Medulla oblongata (tissue), 1 donor: ENCODE results near the gene PSIP1.
"Not testable (repeated sequence)": the region's sequence is repeated elsewhere in the genome, so short reads cannot be mapped to it uniquely, and the experiment has no call there.

Experiments used
- DNase-seq: peaks from one replicate; pipeline ENCODE4 v3.0.0-alpha.2; 2015; ENCODE audit errors: extremely low spot score

Gene PSIP1

DNA sequence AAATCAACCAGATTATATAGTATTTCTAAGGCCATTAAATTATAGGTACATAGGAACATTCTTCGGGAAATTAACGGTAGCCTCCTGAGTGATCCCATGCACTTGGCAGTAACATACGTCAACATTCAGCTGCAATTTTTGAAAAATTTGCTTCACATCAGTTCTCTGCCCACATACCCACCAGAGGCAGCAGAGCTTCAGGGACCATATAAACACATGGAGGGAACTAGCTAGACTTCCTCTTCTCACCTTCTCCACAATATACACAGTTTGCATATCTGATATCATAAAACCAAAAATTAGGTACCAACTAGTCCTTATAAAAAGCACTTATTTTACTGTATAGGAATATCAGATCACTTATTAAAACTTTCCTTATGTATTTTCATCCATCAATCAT lies 4.8 kb downstream of the PSIP1 start:
- no peak for DNase-seq

DNA sequence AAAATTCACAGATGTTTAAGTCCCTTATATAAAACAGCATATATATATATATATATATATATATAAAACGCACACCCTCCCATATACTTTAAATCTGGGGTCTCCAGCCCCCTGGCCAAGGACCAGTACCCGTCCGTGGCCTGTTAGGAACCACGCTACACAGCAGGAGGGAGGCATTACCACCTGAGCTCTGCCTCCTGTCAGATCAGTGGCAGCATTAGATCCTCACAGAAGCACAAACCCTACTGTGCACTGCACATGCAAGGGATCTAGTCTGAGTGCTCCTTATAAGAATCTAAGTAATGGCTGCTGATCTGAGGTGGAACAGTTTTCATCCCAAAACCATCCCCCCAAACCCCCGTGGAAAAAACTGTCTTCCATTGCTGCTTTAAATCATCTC lies 9.0 kb downstream of the PSIP1 start:
- no peak for DNase-seq

DNA sequence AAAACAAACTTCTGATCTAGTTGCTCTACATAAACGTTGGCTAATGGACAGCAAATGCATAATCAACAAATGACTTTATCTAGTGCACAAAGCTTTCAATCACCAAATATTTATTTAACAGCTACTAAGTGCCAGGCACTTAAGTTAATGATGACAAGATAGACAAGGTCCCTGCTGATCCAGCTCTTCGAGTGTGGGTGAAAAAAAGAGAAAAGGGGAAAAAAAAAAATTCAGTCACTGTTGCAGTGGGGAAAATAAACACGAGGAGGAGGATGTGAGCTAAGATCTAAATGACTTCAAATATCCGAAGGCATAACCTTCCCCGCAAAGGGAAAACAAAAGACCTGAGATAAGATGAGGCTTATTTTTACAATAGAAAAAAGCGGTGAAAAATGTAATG lies 9.6 kb downstream of the PSIP1 start:
- no peak for DNase-seq

DNA sequence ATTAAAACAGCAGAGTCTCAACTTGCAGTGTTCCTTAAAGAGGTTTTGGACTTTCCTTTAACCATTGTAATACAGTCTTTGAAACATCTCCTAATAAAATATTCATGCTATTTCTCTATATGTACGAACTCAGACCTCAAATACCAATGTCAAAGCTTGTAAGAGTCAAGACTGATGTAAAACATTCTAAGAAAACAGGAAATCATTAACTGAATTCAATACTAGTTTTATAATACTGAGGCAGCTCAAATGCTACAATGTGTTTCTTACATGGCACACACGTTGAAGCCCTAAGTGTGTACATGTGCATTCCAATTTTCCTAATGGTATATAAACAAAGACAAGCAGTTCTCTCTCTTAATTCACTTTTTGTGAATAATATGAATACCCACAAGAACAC lies 11.6 kb downstream of the PSIP1 start:
- DNase-seq = no peak

DNA sequence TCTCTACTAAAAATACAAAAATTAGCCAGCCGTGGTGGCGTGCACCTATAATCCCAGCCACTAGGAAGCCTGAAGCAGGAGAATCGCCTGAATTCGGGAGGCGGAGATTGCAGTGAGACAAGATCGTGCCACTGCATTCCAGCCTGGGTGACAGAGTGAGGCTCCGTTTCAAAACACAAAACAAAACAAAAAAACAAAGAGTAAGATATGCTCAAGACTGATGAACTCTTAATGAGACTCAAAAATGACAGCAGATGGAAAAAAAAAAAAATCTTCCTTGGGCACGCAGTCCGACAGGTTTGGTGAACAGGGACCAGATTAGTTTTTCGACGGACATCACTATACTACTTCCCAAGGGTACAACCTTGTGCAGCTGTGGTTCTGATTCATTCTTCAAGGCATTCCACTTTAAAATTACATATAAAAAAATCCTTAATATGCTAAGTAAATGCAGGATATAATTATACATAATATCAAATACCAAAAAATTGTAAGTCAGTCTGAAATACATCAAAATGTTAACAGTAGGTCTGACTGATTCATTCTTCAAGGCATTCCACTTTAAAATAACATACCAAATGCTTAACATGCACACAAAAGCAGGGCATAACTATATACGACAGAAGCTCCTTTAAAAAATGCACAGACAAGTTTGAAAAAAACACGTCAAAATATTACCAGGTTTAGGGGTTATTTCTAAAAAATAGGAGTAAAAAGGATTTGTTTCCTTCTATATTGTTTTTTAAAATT lies 12.3 kb downstream of the PSIP1 start:
- DNase-seq = no peak

DNA sequence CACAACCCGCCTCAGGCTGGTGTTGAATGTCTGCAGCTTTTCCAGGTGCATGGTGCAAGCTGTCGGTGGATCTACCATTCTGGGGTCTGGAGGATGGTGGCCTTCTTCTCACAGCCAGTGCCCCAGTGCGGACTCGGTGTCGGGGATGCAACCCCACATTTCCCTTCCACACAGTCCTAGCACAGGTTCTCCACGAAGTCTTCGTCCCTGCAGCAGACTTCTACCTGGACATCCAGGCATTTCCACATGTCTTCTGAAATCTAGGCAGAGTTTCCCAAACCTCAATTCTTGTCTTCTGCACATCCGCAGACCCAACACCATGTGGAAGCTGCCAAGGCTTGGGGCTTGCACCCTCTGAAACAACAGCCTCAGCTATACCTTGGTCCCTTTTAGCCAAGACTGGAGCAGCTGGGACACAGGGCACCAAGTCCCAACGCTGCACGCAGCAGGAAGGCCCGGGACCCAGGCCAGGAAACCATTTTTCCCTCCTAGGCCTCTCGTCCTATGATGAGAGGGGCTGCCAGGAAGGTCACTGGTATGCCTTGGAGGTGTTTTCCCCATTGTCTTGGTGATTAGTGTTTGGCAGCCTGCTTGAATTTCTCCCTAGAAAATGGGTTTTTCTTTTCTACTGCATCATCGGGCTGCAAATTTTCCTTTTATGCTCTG lies 18.2 kb downstream of the PSIP1 start:
- DNase-seq = no peak

DNA sequence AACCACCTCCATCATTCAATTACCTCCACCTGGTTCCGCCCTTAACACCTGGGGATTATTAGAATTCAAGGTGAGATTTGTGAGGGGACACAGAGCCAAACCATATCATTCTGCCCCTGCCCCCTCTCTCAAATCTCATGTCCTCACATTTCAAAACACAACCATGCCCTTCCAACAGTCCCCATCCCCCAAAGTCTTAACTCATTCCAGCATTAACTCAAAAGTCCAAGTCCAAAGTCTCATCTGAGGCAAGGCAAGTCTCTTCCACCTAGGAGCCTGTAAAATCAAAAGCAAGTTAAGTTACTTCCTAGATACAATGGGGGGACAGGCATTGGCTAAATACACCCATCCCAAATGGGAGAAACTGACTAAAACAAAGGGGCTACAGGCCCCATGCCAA lies 18.8 kb downstream of the PSIP1 start:
- no peak for DNase-seq

DNA sequence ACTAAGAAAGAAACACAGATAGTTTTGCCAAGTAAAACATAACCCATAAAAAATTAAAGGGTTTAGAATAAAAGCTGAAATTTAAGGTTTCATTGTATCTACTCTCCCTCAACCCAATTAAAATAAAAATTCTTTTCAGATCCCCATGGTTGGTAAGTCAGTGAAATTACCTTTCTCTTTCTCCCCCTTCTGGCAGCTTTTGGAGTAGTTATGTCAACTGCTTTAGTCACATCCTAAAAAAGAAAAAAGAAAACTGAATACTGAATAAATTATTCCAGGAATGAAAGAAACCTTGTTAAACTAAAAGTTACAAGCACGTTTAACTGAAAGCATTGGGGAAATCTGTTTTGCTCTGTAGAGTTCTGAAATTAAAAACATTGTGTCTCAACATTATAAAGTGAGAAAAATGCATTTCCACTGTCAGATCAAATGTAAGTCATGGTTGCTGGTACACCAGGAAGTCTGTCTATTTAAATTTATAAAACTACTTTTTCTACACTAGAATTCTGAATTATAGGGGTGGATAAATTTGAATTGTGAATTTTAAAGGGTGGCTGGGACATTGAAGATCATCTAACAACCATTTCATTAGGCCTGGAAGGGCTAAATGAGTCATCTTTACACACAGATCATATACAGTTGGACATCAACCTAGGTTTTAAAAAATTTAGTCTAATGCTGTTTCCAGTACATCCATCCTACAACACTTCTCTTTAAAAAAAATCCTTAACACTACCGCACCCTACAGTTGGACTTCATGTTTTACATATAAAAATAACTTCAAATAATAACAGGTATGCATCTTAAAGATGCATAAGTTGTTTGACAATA lies 24.7 kb downstream of the PSIP1 start:
- peak; percentile 46 for DNase-seq

DNA sequence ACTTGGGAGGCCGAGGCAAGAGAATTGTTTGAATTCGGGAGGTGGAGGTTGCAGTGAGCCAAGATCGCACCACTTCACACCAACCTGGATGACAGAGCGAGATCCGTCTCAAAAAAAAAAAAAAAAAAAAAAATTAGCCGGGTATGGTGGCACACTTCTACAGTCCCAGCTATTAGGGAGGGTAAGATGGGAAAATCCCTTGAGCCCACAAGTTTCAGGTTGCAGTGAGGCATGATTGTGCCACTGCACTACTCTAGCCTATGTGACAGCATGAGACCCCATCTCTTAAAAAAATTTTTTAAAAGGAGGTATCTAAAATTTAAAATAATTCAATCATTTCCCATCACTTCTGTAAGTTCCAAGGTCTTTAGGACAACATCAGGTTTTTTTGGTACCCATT lies 26.0 kb downstream of the PSIP1 start:
- DNase-seq = no peak

DNA sequence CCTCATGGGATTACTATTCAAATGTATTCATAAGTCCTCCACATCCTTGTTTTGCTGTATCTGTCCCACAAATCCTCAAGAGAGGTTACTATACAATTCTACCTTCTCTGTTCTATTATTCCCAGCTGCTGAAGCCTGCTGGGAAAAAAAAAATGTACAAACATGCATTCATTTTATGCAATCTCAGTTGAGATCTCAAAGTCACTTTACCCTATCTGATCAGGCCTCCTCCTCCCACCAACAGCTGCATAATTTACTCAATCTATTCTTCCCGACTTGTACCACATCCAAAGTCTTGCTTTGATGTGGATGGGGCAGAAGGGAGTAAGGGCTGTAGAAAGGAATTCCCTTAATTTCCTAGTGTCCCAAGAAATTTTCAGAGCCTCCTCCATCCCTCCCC lies 28.6 kb downstream of the PSIP1 start:
- no peak for DNase-seq

DNA sequence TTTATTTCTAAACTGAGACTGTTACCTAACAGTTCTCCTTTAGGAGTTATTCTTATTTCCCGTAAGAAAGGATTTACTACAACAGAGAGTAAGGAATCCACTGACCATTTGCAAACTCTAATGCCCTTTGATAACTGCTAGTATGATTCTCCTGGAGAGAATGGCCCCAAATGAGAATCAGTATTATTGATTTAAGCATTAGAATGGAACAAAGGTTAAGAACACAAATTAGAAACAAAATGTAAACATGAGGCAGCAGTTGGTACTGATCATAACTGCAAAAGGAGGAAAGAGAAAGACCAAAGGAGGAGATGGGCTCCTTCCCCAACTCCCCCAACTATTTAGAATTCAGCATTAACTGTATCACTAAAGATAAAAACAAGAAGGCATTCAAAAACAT lies 30.7 kb downstream of the PSIP1 start:
- no peak for DNase-seq

DNA sequence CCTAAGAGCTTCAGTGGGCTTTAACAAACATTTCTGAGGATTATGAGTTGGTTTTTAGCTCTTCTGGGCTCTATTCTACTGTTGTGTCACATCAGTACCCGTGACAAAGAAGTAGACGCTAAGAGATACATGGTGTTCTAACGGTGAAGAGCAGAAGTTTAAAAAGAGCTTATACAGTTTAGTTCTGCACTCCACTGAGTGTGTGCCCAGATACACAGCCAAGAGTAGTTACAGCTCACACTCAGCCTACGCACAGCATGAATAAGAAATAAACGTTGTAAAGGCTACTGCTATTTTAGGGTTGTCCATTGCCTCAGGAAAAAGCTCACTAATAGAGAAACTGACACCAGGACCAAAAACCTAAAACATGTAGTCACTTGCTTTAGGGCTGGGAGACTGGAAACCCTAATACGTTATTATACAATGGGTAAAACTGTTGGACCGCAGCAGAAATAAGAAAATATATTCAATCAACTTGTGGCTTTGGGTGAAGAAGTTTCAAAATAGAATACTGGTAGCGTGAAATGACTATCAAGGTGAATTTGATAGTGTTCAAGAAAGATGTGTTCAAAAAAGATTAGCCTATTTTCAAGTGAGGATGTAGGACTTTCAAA lies 34.7 kb downstream of the PSIP1 start:
- DNase-seq = no peak

DNA sequence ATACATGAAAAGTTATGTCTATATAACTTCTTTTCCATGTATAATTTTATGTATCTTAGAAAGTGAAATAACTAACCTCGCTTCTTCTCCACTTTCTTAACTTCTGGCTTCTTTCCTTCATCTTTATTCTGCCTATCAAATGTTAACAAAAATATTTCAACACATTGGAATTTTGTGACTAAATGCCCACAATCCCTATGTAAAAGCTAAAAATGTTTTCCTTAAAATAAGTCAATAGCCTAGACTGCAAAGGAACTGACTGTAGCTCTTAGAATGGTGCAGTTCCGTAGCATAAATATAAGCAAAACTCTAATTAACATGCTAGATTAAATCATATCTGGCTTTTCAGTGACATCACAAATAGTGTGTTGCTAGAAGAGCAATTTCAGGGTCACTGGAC lies 40.9 kb downstream of the PSIP1 start:
- DNase-seq = no peak

DNA sequence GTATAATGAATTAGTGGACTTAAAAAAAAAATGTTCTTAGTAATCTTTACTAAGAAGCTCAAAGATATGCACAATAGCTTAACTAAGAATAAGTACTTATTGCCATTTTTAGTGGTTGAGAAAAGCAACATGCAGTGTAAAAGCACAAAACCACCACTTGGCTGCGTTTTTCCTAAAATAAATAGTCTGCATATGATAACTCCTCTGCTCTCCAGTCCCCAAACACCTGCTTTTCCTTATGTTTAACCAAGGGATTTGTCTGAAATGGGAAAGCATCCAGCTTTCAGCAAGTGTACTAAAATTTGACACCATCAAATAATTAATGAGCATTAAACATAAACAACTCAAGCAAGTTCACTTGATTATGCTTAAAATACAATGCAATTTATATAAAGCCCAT lies 41.4 kb downstream of the PSIP1 start:
- no peak for DNase-seq

DNA sequence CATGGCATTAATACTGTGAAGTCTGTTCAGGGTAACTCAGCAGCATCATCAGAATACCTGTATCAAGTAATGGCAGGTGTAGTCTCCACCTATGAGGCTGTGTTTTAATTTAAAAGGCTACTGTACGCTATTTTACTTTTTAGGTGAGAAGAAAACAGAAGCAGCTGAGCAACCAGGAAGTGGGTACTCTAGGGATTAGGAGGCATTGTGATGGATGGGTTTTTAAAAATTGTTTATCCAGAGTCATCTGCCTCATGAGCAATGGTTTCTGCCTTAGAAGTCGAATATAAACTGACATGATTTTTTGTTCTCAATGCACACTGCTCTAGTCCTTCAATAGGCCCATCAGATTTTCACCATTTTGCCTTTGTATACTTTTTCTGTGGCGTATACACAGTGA lies 42.6 kb downstream of the PSIP1 start:
- DNase-seq = no peak

DNA sequence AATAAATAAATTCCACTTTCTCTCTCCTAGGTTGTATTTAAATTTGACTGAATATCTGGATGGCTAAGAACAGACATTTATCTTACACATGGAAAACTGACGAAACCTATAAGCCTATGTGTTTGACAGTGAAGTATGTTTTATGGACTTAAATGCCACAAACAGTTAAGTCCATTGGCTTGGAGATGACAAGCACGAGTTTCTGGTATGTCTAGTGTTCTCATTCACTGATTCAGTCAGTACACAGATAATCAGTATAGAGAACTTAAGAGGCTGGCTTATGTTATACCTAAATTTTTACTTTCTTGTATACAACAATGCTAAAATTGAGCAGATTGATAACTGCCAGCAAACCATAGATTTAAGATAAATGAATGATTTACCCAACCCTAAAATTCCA lies 49.2 kb downstream of the PSIP1 start:
- no peak for DNase-seq

DNA sequence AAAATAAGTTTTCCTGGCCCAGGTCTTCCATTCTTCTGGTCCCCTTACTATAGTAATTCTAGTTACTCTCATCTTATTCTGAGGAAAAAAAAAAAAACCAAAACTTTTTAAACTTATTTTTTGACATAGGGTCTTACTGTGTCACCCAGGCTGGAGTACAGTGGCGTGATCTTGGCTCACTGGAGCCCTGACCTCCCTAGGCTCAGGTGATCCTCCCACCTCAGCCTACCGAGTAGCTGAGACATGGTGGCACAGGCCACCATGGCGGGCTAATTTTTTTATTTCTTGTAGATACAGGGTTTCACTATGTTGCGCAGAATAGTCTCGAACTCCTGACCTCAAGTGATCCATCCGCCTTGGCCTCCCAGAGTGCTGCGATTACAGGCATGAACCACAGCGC lies 49.7 kb downstream of the PSIP1 start:
- no peak for DNase-seq

DNA sequence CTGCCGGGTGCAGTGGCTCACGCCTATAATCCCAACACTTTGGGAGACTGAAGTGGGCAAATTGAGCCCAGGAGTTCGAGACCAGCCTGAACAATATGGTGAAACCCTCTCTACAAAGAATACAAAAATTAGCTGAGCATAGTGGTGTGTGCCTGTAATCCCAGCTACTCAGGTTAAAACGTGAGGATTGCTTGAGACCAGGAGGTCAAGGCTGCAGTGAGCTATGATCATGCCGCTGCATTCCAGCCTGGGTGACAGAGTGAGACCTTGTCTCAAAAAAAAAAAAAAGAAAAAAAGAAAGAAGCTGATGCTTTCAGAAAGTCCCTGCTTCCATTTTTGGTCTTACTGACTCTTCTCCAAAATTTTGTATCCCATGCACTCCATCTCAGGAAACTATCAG lies 56.8 kb downstream of the PSIP1 start:
- DNase-seq = no peak

DNA sequence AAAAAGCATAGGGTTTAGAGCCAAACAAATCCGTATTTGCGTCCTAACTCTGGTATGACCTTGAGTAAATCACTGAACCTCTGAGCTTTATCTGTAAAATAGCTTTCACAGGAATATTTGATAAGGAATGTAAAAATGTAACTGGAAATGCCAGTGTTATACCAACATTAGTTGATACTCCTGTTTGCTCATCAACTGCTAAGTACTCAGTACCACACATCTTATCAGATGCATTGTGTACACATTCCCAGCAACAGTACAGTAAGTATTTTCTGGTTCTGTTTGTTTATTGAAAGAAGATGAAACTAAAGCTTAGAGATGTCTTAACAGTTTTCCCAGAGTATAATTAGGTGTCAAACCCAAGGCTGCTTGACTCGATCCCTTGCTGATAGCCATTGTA lies 66.6 kb downstream of the PSIP1 start:
- no peak for DNase-seq

DNA sequence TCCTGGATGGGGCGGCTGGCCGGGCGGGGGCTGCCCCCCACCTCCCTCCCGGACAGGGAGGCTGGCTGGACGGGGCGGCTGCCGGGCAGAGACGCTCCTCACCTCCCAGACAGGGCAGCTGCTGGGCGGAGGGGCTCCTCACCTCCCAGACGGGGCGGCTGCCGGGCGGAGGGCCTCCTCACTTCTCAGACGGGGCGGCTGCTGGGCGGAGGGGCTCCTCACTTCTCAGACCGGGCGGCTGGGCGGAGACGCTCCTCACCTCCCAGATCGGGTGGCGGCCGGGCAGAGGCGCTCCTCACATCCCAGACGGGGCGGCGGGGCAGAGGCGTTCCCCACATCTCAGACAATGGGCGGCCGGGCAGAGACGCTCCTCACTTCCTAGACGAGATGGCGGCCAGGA lies 68.5 kb downstream of the PSIP1 start:
- not testable (repeated sequence) for DNase-seq

DNA sequence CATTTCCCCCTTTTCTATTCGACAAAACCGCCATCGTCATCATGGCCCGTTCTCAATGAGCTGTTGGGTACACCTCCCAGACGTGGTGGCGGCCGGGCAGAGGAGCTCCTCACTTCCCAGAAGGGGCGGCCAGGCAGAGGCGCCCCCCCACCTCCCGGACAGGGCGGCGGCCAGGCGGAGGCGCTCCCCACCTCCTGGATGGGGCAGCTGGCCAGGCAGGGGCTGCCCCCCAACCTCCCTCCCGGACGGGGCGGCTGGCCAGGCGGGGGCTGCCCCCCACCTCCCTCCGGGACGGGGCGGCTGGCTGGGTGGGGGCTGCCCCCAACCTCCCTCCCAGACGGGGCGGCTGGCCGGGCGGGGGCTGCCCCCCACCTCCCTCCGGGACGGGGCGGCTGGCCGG lies 68.9 kb downstream of the PSIP1 start:
- DNase-seq = not testable (repeated sequence)

DNA sequence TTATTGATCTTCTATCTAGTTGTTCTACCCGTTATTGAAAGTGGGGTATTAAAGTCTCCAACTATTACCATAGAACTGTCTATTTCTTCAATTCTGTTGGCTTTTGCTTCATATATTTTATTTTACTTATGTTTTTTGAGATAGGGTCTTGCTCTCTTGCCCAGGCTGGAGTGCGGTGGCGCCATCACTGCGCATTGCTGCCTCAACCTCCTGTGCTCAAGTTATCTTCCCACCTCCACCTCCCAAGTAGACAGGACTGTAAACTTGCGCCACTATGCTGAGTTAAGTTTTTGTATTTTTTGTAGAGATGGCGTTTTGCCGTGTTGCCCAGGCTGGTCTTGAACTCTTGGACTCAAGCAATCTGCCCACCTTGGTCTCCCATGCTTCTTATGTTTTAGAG lies 71.9 kb downstream of the PSIP1 start:
- no peak for DNase-seq
